Right lobe of liver (tissue), 4 donors: Measurements from ENCODE around the gene ACER3.

ENCODE experiments used
- POLR2A ChIP-seq: fragments of 450-650 bp; IDR thresholded peaks from one replicate; pipeline ENCODE4 v1.6.1; 2017; ENCODE audit warnings: antibody characterized with exemption, mild to moderate bottlenecking
- TF ChIP-seq, protein P1 (sequence below), 4 donors: fragments of 200-600 bp in 3 of 4; fragments of 450-650 bp in 1 of 4; IDR thresholded peaks; one replicate each; pipeline versions ENCODE4 v1.5.1 to v1.8.0; 2016 to 2022; ENCODE audit warnings: antibody characterized with exemption in 4 of 4, mild to moderate bottlenecking in 2 of 4
- donor health status: DM: no; HTN: no; CAD: no.
- donor health status: DM: no; HTN: no; CAD: no.
- donor health status: DM: no; HTN: yes; CAD: no.

- TF ChIP-seq, protein P1, sequence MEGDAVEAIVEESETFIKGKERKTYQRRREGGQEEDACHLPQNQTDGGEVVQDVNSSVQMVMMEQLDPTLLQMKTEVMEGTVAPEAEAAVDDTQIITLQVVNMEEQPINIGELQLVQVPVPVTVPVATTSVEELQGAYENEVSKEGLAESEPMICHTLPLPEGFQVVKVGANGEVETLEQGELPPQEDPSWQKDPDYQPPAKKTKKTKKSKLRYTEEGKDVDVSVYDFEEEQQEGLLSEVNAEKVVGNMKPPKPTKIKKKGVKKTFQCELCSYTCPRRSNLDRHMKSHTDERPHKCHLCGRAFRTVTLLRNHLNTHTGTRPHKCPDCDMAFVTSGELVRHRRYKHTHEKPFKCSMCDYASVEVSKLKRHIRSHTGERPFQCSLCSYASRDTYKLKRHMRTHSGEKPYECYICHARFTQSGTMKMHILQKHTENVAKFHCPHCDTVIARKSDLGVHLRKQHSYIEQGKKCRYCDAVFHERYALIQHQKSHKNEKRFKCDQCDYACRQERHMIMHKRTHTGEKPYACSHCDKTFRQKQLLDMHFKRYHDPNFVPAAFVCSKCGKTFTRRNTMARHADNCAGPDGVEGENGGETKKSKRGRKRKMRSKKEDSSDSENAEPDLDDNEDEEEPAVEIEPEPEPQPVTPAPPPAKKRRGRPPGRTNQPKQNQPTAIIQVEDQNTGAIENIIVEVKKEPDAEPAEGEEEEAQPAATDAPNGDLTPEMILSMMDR (IDR thresholded peaks at IDR 0.05) = no peak
- no peak for TF ChIP-seq POLR2A
These were observed 31.1 kb downstream of the ACER3 start for GRCh38 chr11:76891793-76892192.
